A549 (cell line): Measurements from ENCODE around the gene EIF4G1.

Source experiments
- CTCF ChIP-seq: fragments of >200 bp; sonication (Bioruptor Twin); formaldehyde crosslinking; IDR thresholded peaks from 3 replicates; pipeline ENCODE4 v1.5.1; 2016
- MAZ ChIP-seq: fragments of 150-350 bp; IDR thresholded peaks from 2 replicates; pipeline ENCODE4 v1.6.1; 2014; ENCODE audit warnings: antibody characterized with exemption, low read depth, low read length, borderline replicate concordance
- NFE2L2 ChIP-seq: fragments of 150-350 bp; conservative IDR thresholded peaks from 2 replicates; pipeline ENCODE4 v1.6.1; 2014; ENCODE audit warnings: low read length
- POLR2A ChIP-seq: IDR thresholded peaks from 2 replicates; pipeline ENCODE4 v1.6.1; 2012; ENCODE audit warnings: mild to moderate bottlenecking, low read length

DNA sequence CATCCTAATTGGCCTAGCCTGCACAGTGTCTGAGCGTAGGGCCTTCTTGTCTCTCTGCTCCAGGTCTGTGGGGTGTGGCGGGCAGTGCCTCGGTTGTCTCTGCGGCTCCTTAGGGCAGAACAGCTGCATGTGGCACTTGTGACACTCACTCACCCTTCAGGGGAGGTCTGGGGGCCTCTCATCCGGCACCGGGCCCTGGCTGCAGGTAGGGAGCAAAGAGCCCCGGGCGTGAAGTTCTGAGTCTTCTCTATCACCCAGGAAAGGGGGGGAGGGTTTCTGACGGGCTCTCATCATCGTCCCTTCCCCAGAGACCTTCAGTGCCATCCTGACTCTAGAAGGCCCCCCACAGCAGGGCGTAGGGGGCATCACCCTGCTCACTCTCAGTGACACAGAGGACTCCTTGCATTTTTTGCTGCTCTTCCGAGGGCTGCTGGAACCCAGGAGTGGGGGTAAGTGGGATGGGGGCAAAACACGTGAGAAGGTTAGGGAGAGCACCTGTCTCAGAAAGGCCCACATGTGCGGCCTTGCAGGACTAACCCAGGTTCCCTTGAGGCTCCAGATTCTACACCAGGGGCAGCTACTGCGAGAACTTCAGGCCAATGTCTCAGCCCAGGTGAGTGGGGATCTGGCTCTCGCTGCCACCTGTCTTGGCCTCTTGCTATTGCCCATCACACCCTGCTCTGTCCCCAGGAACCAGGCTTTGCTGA lies 68.1 kb downstream of the EIF4G1 start:
- TF ChIP-seq CTCF: no peak
- TF ChIP-seq POLR2A: no peak
- TF ChIP-seq NFE2L2: no peak
- TF ChIP-seq MAZ: no peak
